IPS-18a (cell line): ENCODE data around the gene DSCAM.

Source experiments
- H3K27ac ChIP-seq: one replicate; pipeline ENCODE4 v1.5.1; 2013; ENCODE audit warnings: low read length
- H3K27me3 ChIP-seq: one replicate; pipeline ENCODE4 v1.6.1; 2013; ENCODE audit warnings: mild to moderate bottlenecking, low read length; ENCODE audit not compliant: control insufficient read depth, insufficient read depth
- H3K36me3 ChIP-seq: one replicate; pipeline ENCODE4 v1.6.1; 2013; ENCODE audit warnings: low read depth, low read length; ENCODE audit not compliant: control insufficient read depth
- H3K4me1 ChIP-seq: one replicate; pipeline ENCODE4 v1.6.1; 2013; ENCODE audit warnings: low read depth, low read length; ENCODE audit not compliant: control insufficient read depth
- H3K4me3 ChIP-seq: one replicate; pipeline ENCODE4 v1.5.1; 2013; ENCODE audit warnings: low read length
- H3K9ac ChIP-seq: one replicate; pipeline ENCODE4 v1.6.1; 2013; ENCODE audit warnings: mild to moderate bottlenecking, low read length, moderate library complexity
- H3K9me3 ChIP-seq: one replicate; pipeline ENCODE4 v1.6.1; 2013; ENCODE audit warnings: low read depth, low read length; ENCODE audit not compliant: control insufficient read depth

DSCAM gene

GRCh38 chr21:40641042-40641441 lies 205.9 kb downstream of the DSCAM start:
- no peak overlapping the region for H3K9ac ChIP-seq
- H3K4me1 ChIP-seq: no peaks in the 10 kb centered on the region
- H3K9me3 ChIP-seq: no peaks in the 10 kb centered on the region
- no peak overlapping the region for H3K27ac ChIP-seq
- no peaks in the 10 kb centered on the region for H3K36me3 ChIP-seq
- H3K4me3 ChIP-seq: no peak overlapping the region
- no peaks in the 10 kb centered on the region for H3K27me3 ChIP-seq

- H3K4me3 ChIP-seq: no peak overlapping the region
- H3K4me1 ChIP-seq: no peaks in the 10 kb centered on the region
- H3K9me3 ChIP-seq: no peaks in the 10 kb centered on the region
- no peaks in the 10 kb centered on the region for H3K27me3 ChIP-seq
- H3K27ac ChIP-seq: no peak overlapping the region
- no peaks in the 10 kb centered on the region for H3K36me3 ChIP-seq
- H3K9ac ChIP-seq: no peak overlapping the region
Observed at GRCh38 chr21:40640266-40640789, 206.6 kb downstream of the DSCAM start.

GRCh38 chr21:40639616-40640194 lies 207.3 kb downstream of the DSCAM start:
- Histone ChIP-seq H3K27me3 (no peaks in the 10 kb centered on the region), H3K27ac (no peak overlapping the region), H3K4me3 (no peak overlapping the region), H3K9me3 (no peaks in the 10 kb centered on the region), H3K36me3 (no peaks in the 10 kb centered on the region), H3K9ac (no peak overlapping the region), H3K4me1 (no peaks in the 10 kb centered on the region)

GRCh38 chr21:40638466-40639251 lies 208.3 kb downstream of the DSCAM start:
- Histone ChIP-seq H3K4me3 (no peak overlapping the region), H3K27me3 (no peaks in the 10 kb centered on the region), H3K9ac (no peak overlapping the region), H3K4me1 (no peaks in the 10 kb centered on the region), H3K27ac (no peak overlapping the region), H3K36me3 (no peaks in the 10 kb centered on the region), H3K9me3 (no peaks in the 10 kb centered on the region)

DNA sequence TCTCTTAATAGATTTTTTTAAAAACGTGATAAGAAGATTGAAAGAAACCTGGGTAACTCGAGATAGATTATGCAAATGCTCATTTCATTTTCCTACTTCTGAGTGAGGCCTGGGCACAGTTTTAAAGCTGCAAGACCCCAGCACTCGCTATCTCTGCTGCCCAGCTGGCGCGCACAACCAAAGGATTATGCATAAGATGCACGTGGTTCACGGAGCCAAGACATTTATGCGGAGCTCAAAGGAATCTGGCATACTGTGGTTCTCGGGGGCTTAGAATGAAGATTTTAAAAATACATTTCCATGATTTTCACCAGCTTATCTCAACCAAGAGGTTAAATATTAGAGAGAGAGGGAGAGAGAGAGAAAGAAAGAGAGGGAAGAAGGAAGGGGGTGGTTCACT lies 210.9 kb downstream of the DSCAM start:
- H3K27me3 ChIP-seq: no peaks in the 10 kb centered on the region
- H3K4me3 ChIP-seq: no peak overlapping the region
- H3K9me3 ChIP-seq: no peaks in the 10 kb centered on the region
- no peak overlapping the region for H3K9ac ChIP-seq
- no peaks in the 10 kb centered on the region for H3K4me1 ChIP-seq
- H3K36me3 ChIP-seq: no peaks in the 10 kb centered on the region
- no peak overlapping the region for H3K27ac ChIP-seq

- Histone ChIP-seq H3K27me3 (no peaks in the 10 kb centered on the region), H3K4me1 (no peaks in the 10 kb centered on the region), H3K27ac (no peak overlapping the region), H3K4me3 (no peak overlapping the region), H3K9me3 (no peaks in the 10 kb centered on the region), H3K36me3 (no peaks in the 10 kb centered on the region), H3K9ac (no peak overlapping the region)
Observed at GRCh38 chr21:40635391-40635790, 211.6 kb downstream of the DSCAM start.

- H3K4me3 ChIP-seq: no peak overlapping the region
- H3K27ac ChIP-seq: no peak overlapping the region
- H3K9ac ChIP-seq: no peak overlapping the region
- no peaks in the 10 kb centered on the region for H3K4me1 ChIP-seq
- no peaks in the 10 kb centered on the region for H3K36me3 ChIP-seq
- no peaks in the 10 kb centered on the region for H3K9me3 ChIP-seq
- H3K27me3 ChIP-seq: no peaks in the 10 kb centered on the region
Observed at GRCh38 chr21:40634141-40634540, 212.8 kb downstream of the DSCAM start.

- Histone ChIP-seq H3K9ac (no peak overlapping the region), H3K4me1 (no peaks in the 10 kb centered on the region), H3K27me3 (no peaks in the 10 kb centered on the region), H3K9me3 (no peaks in the 10 kb centered on the region), H3K36me3 (no peaks in the 10 kb centered on the region), H3K27ac (no peak overlapping the region), H3K4me3 (no peak overlapping the region)
Observed at GRCh38 chr21:40633048-40633447, 213.9 kb downstream of the DSCAM start.

DNA sequence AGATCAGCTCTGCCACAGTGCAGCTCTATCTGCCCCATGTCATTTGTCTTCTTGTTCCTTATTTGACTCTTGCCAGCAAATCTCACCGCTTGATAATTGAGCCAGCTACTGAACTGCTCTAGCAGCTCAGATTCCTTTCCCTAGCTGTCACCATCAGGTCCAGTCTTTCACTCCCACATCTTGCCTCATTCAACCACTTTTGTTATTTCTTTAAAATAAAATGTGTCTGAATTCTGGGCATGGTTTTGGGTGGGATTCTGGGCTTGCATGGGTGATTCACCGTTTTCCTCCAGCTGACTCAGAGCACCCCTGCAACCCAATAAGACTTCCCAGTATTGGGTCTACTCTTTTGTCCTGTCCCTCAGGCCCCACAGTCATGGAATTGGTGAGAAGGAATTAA lies 215.7 kb downstream of the DSCAM start:
- no peaks in the 10 kb centered on the region for H3K36me3 ChIP-seq
- H3K27me3 ChIP-seq: no peaks in the 10 kb centered on the region
- no peak overlapping the region for H3K4me3 ChIP-seq
- H3K9me3 ChIP-seq: no peaks in the 10 kb centered on the region
- no peak overlapping the region for H3K27ac ChIP-seq
- no peaks in the 10 kb centered on the region for H3K4me1 ChIP-seq
- no peak overlapping the region for H3K9ac ChIP-seq

DNA sequence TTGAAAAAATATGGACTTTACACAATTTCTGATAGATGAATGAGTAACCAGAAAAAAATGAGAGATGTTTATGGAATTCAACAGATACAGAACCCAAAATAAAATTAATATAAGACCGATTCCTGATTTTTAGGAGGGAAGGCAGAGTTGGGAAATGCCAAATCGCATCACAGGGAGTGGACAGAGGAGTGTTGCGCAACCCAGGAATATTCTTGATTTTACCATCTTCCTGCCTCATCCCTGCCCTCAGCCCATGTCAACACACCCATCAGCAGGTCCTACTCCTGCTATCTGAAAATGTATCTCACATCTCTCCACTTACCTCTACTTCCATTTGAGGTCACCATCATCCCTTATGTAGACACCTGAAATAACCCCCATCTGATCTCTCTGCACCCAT lies 221.0 kb downstream of the DSCAM start:
- Histone ChIP-seq H3K27me3 (no peaks in the 10 kb centered on the region), H3K36me3 (no peaks in the 10 kb centered on the region), H3K27ac (no peak overlapping the region), H3K4me3 (no peak overlapping the region), H3K9ac (no peak overlapping the region), H3K4me1 (peaks cover 26% of the 10 kb centered on the region), H3K9me3 (no peaks in the 10 kb centered on the region)

GRCh38 chr21:40623528-40623927 lies 223.4 kb downstream of the DSCAM start:
- Histone ChIP-seq H3K27me3 (no peaks in the 10 kb centered on the region), H3K36me3 (no peaks in the 10 kb centered on the region), H3K4me3 (no peak overlapping the region), H3K9me3 (no peaks in the 10 kb centered on the region), H3K9ac (no peak overlapping the region), H3K4me1 (peaks cover 26% of the 10 kb centered on the region), H3K27ac (no peak overlapping the region)

- H3K27me3 ChIP-seq: no peaks in the 10 kb centered on the region
- no peak overlapping the region for H3K9ac ChIP-seq
- H3K36me3 ChIP-seq: no peaks in the 10 kb centered on the region
- no peak overlapping the region for H3K4me3 ChIP-seq
- no peak overlapping the region for H3K27ac ChIP-seq
- no peaks in the 10 kb centered on the region for H3K9me3 ChIP-seq
- peaks cover 29% of the 10 kb centered on the region for H3K4me1 ChIP-seq
Observed at GRCh38 chr21:40622531-40622930, 224.4 kb downstream of the DSCAM start.
